Peyer's patch (tissue), 4 donors: Measurements from ENCODE around the gene SPRR2A. TPM values are rescaled to one million over a fixed set of nuclear protein-coding genes. Genes with fewer than 3 reads are reported as not detected.

Experiments
- DNase-seq, 3 donors: peaks; one replicate each; pipeline ENCODE4 v3.0.0-alpha.2; 2017 to 2019
- H3K27ac ChIP-seq, 4 donors: fragments of 200-600 bp; sonication (generic); one replicate each; pipeline ENCODE4 v1.5.1; 2016 to 2019
- H3K27me3 ChIP-seq, 2 donors: fragments of 200-600 bp; sonication (generic); one replicate each; pipeline ENCODE4 v1.5.1; 2019
- H3K36me3 ChIP-seq, 3 donors: fragments of 200-600 bp; sonication (generic); one replicate each; pipeline ENCODE4 v1.5.1; 2016 to 2019
- H3K4me1 ChIP-seq, 4 donors: fragments of 200-600 bp; sonication (generic); one replicate each; pipeline ENCODE4 v1.5.1; 2016 to 2019
- H3K4me3 ChIP-seq, 4 donors: fragments of 200-600 bp; sonication (generic); 1 replicate in 3 of 4; 2 replicates in 1 of 4; pipeline ENCODE4 v1.5.1; 2016 to 2019; ENCODE audit warnings: mild to moderate bottlenecking in 1 of 4
- H3K9me3 ChIP-seq, 4 donors: fragments of 200-600 bp; sonication (generic); one replicate each; pipeline ENCODE4 v1.5.1; 2016 to 2019; ENCODE audit warnings: mild to moderate bottlenecking in 1 of 4
- CTCF ChIP-seq, 6 experiments: fragments of 450-650 bp in 4 of 6; fragments of 200-600 bp in 2 of 6; sonication (generic) in 1 of 6; IDR thresholded peaks; one replicate each; pipeline ENCODE4 v1.5.1; 2017 to 2019; ENCODE audit warnings: antibody characterized with exemption in 6 of 6, mild to moderate bottlenecking in 3 of 6, moderate library complexity in 1 of 6
- POLR2A ChIP-seq, 2 donors: fragments of 450-650 bp; IDR thresholded peaks; one replicate each; pipeline ENCODE4 v1.5.1; 2017; ENCODE audit warnings: antibody characterized with exemption in 2 of 2, mild to moderate bottlenecking in 2 of 2, moderate library complexity in 2 of 2
- total RNA-seq, 4 donors: library from RNA; depleted of rRNA; stranded (reverse); fragments of >200 nt; gene quantifications; one replicate each; pipeline ENCODE4 v1.1.0, GENCODE V29; 2016

SPRR2A gene
- total RNA-seq, result not detected

- Histone ChIP-seq H3K27me3 (no peaks in the 10 kb centered on the region), H3K4me1 (no peaks in the 10 kb centered on the region), H3K9me3 (no peaks in the 10 kb centered on the region), H3K36me3 (no peaks in the 10 kb centered on the region), H3K27ac (no peak within 1 kb of the TSS), H3K4me3 (no peak within 1 kb of the TSS)
- no peak for TF ChIP-seq POLR2A (IDR thresholded peaks at IDR 0.05)
- no peak for TF ChIP-seq CTCF (IDR thresholded peaks at IDR 0.05)
- no peak for DNase-seq
These were observed at the start of gene SPRR2A for GRCh38 chr1:153057375-153057774. TSS of gene SPRR2A (minus strand) at chr1:153057512. CDS start at chr1:153056735, 777 bp downstream.

GRCh38 chr1:153100245-153100644 is 42.9 kb upstream of the SPRR2A start:
- no peaks in the 10 kb centered on the region for H3K27me3 ChIP-seq
- H3K36me3 ChIP-seq, result no peaks in the 10 kb centered on the region
- H3K4me1 ChIP-seq, result no peaks in the 10 kb centered on the region
- no peak for TF ChIP-seq CTCF (IDR thresholded peaks at IDR 0.05)
- TF ChIP-seq POLR2A (IDR thresholded peaks at IDR 0.05), result no peak
- DNase-seq, result no peak
- no peak overlapping the region for H3K27ac ChIP-seq
- no peaks in the 10 kb centered on the region for H3K9me3 ChIP-seq
- H3K4me3 ChIP-seq, result no peak overlapping the region

- Histone ChIP-seq H3K4me3 (no peak overlapping the region), H3K27me3 (no peaks in the 10 kb centered on the region), H3K4me1 (no peaks in the 10 kb centered on the region), H3K9me3 (no peaks in the 10 kb centered on the region), H3K27ac (no peak overlapping the region), H3K36me3 (no peaks in the 10 kb centered on the region)
- TF ChIP-seq CTCF (IDR thresholded peaks at IDR 0.05), result no peak
- DNase-seq, result no peak
These were observed 42.2 kb upstream of the SPRR2A start for GRCh38 chr1:153099461-153100045.

- no peak for DNase-seq
- Histone ChIP-seq H3K4me1 (no peaks in the 10 kb centered on the region), H3K9me3 (no peaks in the 10 kb centered on the region), H3K4me3 (no peak overlapping the region), H3K36me3 (no peaks in the 10 kb centered on the region), H3K27me3 (no peaks in the 10 kb centered on the region), H3K27ac (no peak overlapping the region)
- TF ChIP-seq CTCF (IDR thresholded peaks at IDR 0.05), result no peak
- TF ChIP-seq POLR2A (IDR thresholded peaks at IDR 0.05), result no peak
These were observed 38.5 kb upstream of the SPRR2A start for GRCh38 chr1:153095764-153096163.

GRCh38 chr1:153094426-153094825 is 37.1 kb upstream of the SPRR2A start, which contains the start of gene SPRR2E:
TSS of gene SPRR2E (minus strand) at chr1:153094526. CDS start at chr1:153093751, 775 bp downstream.
- Histone ChIP-seq H3K27ac (no peak within 1 kb of the TSS), H3K4me1 (no peaks in the 10 kb centered on the region), H3K27me3 (no peaks in the 10 kb centered on the region), H3K4me3 (no peak within 1 kb of the TSS), H3K9me3 (no peaks in the 10 kb centered on the region), H3K36me3 (no peaks in the 10 kb centered on the region)
- DNase-seq, result no peak
- TF ChIP-seq CTCF (IDR thresholded peaks at IDR 0.05) (no peak), POLR2A (IDR thresholded peaks at IDR 0.05) (no peak)

- TF ChIP-seq POLR2A (IDR thresholded peaks at IDR 0.05), result no peak
- no peak for TF ChIP-seq CTCF (IDR thresholded peaks at IDR 0.05)
- Histone ChIP-seq H3K27ac (no peak overlapping the region), H3K36me3 (no peaks in the 10 kb centered on the region), H3K4me1 (no peaks in the 10 kb centered on the region), H3K4me3 (no peak overlapping the region), H3K27me3 (no peaks in the 10 kb centered on the region), H3K9me3 (no peaks in the 10 kb centered on the region)
- DNase-seq, result no peak
These were observed 30.3 kb upstream of the SPRR2A start for GRCh38 chr1:153087652-153088051.
